H1 (cell line): ENCODE results near the gene FAM25C. TPM values are rescaled to one million over a fixed set of nuclear protein-coding genes. Genes with fewer than 3 reads are reported as not detected.
"Not testable (repeated sequence)": the region's sequence is repeated elsewhere in the genome, so short reads cannot be mapped to it uniquely, and the experiment has no call there.

Source experiments
- CTCF ChIA-PET: fragments of 300-600 bp; sonication (Branson Sonifier 250); formaldehyde crosslinking; loops from one replicate; lab custom pipeline; 2021; ENCODE audit not compliant: partially characterized antibody; lab: Charles Lee
- POLR2A ChIA-PET: fragments of 300-600 bp; sonication (Branson Sonifier 250); formaldehyde crosslinking; loops from one replicate; lab custom pipeline; 2021; ENCODE audit warnings: inconsistent platforms; ENCODE audit not compliant: partially characterized antibody; lab: Charles Lee
- DNase-seq, 2 experiments: peaks; one replicate each; pipeline versions ENCODE4 v3.0.0 to v3.0.0-alpha.2; 2010 to 2022; ENCODE audit warnings: low spot score in 2 of 2, low read depth in 1 of 2, mixed read lengths in 1 of 2
- FAIRE-seq: peaks from 2 replicates; lab custom pipeline; 2011; peaks lifted over from hg19 to GRCh38; lab: Jason Lieb, UNC
- H2AFZ ChIP-seq: 2 replicates; pipeline ENCODE4 v1.8.1; 2012; ENCODE audit warnings: low read length, inconsistent platforms
- H2AK5ac ChIP-seq: 2 replicates; pipeline ENCODE4 v1.6.1; 2013; ENCODE audit warnings: low read depth, low read length
- H2BK120ac ChIP-seq: replicated peaks from 2 replicates; pipeline ENCODE3; 2013; ENCODE audit warnings: low read depth, low read length, inconsistent platforms
- H2BK12ac ChIP-seq: 2 replicates; pipeline ENCODE4 v1.6.1; 2013; ENCODE audit warnings: low read depth, low read length
- H2BK15ac ChIP-seq: 2 replicates; pipeline ENCODE4 v1.6.1; 2013; ENCODE audit warnings: low read length
- H2BK20ac ChIP-seq: 2 replicates; pipeline ENCODE4 v1.6.1; 2013; ENCODE audit warnings: low read length
- H2BK5ac ChIP-seq: 2 replicates; pipeline ENCODE4 v1.6.1; 2013; ENCODE audit warnings: low read depth, low read length
- H3K14ac ChIP-seq: 2 replicates; pipeline ENCODE4 v1.6.1; 2013; ENCODE audit warnings: inconsistent platforms; ENCODE audit not compliant: insufficient read length
- H3K18ac ChIP-seq: 2 replicates; pipeline ENCODE4 v1.6.1; 2013; ENCODE audit warnings: low read length; ENCODE audit errors: extremely low read depth
- H3K23ac ChIP-seq: 2 replicates; pipeline ENCODE4 v1.6.1; 2013; ENCODE audit warnings: inconsistent platforms; ENCODE audit not compliant: insufficient read length
- H3K23me2 ChIP-seq: 2 replicates; pipeline ENCODE4 v1.6.1; 2013; ENCODE audit warnings: low read depth, low read length
- H3K27ac ChIP-seq: 2 replicates; pipeline ENCODE4 v1.6.1; 2011; ENCODE audit warnings: low read depth, low read length, inconsistent platforms
- H3K27me3 ChIP-seq, 4 experiments: replicated peaks in 1 of 4; 1 replicate in 1 of 4; 2 replicates in 3 of 4; pipeline versions ENCODE4 v1.6.1 to v1.8.1; 2011 to 2013; ENCODE audit warnings: low read length in 3 of 4, mild to moderate bottlenecking in 3 of 4, inconsistent platforms in 2 of 4, mixed read lengths in 2 of 4, moderate library complexity in 1 of 4; ENCODE audit not compliant: control insufficient read depth in 3 of 4, insufficient read depth in 3 of 4; ENCODE audit errors: extremely low read depth in 1 of 4
- H3K36me3 ChIP-seq, 4 experiments: 2 replicates each; pipeline versions ENCODE4 v1.6.1 to v1.8.1; 2011 to 2013; ENCODE audit warnings: mild to moderate bottlenecking in 4 of 4, low read length in 3 of 4, moderate library complexity in 2 of 4, control low read depth in 1 of 4, inconsistent platforms in 1 of 4; ENCODE audit not compliant: insufficient read depth in 4 of 4, control insufficient read depth in 2 of 4
- H3K4ac ChIP-seq: replicated peaks from 2 replicates; pipeline ENCODE3; 2013; ENCODE audit warnings: low read length, low read depth, mixed read lengths, inconsistent platforms; ENCODE audit not compliant: insufficient read length
- H3K4me1 ChIP-seq, 4 experiments: replicated peaks in 1 of 4; 1 replicate in 1 of 4; 2 replicates in 3 of 4; pipeline versions ENCODE4 v1.6.1 to v1.8.1; 2011 to 2013; ENCODE audit warnings: low read length in 3 of 4, inconsistent platforms in 2 of 4, mixed read lengths in 1 of 4; ENCODE audit not compliant: insufficient read depth in 4 of 4, control insufficient read depth in 3 of 4
- H3K4me2 ChIP-seq, 2 experiments: 2 replicates each; pipeline versions ENCODE4 v1.6.1 to v1.8.1; 2011 to 2013; ENCODE audit warnings: low read depth in 2 of 2, low read length in 2 of 2, control low read depth in 1 of 2, inconsistent platforms in 1 of 2, mild to moderate bottlenecking in 1 of 2; ENCODE audit not compliant: insufficient read depth in 1 of 2
- H3K4me3 ChIP-seq, 4 experiments: fragments of 200-600, 300-600 bp in 1 of 4; sonication (generic), shearing (Covaris generic), sonication (Bioruptor Twin) in 1 of 4; 2 replicates each; pipeline versions ENCODE4 v1.5.1 to v1.8.1; 2011 to 2016; ENCODE audit warnings: low read length in 4 of 4, low read depth in 3 of 4, control low read depth in 2 of 4, inconsistent platforms in 2 of 4, mild to moderate bottlenecking in 2 of 4, mixed read lengths in 1 of 4, moderate library complexity in 1 of 4; ENCODE audit not compliant: insufficient read depth in 2 of 4; ENCODE audit errors: extremely low read depth in 1 of 4
- H3K56ac ChIP-seq: replicated peaks from 2 replicates; pipeline ENCODE3; 2013; ENCODE audit warnings: low read depth, mild to moderate bottlenecking, mixed read lengths, low read length, inconsistent platforms; ENCODE audit not compliant: insufficient read length
- H3K79me1 ChIP-seq: 2 replicates; pipeline ENCODE4 v1.6.1; 2013; ENCODE audit warnings: low read depth, low read length, control low read depth
- H3K79me2 ChIP-seq, 2 experiments: 2 replicates each; pipeline versions ENCODE4 v1.6.1 to v1.8.1; 2012 to 2013; ENCODE audit warnings: low read length in 2 of 2, mild to moderate bottlenecking in 2 of 2, inconsistent platforms in 1 of 2; ENCODE audit not compliant: insufficient read depth in 2 of 2, control insufficient read depth in 1 of 2
- H3K9ac ChIP-seq, 4 experiments: replicated peaks in 1 of 4; 1 replicate in 1 of 4; 2 replicates in 3 of 4; pipeline versions ENCODE4 v1.6.1 to v1.8.1; 2011 to 2013; ENCODE audit warnings: low read depth in 3 of 4, low read length in 3 of 4, control low read depth in 2 of 4, mild to moderate bottlenecking in 2 of 4, moderate library complexity in 2 of 4, inconsistent platforms in 1 of 4; ENCODE audit errors: extremely low read depth in 1 of 4
- H3K9me3 ChIP-seq, 2 experiments: 2 replicates each; pipeline versions ENCODE4 v1.6.1 to v1.8.1; 2012 to 2013; ENCODE audit warnings: mild to moderate bottlenecking in 2 of 2, moderate library complexity in 2 of 2, control low read depth in 1 of 2, inconsistent platforms in 1 of 2, low read depth in 1 of 2, low read length in 1 of 2, mixed read lengths in 1 of 2; ENCODE audit not compliant: insufficient read depth in 2 of 2
- H4K20me1 ChIP-seq, 2 experiments: replicated peaks in 1 of 2; 2 replicates each; pipeline versions ENCODE3 to v1.8.1; 2011 to 2013; ENCODE audit warnings: inconsistent platforms in 2 of 2, low read length in 2 of 2, mild to moderate bottlenecking in 1 of 2; ENCODE audit not compliant: insufficient read depth in 2 of 2, control insufficient read depth in 1 of 2
- H4K5ac ChIP-seq: 2 replicates; pipeline ENCODE4 v1.6.1; 2013; ENCODE audit warnings: low read length, low read depth, mixed read lengths, inconsistent platforms; ENCODE audit not compliant: insufficient read length
- H4K8ac ChIP-seq: 2 replicates; pipeline ENCODE4 v1.8.0; 2013; ENCODE audit warnings: mild to moderate bottlenecking, moderate library complexity, low read length, inconsistent platforms; ENCODE audit not compliant: insufficient read depth; ENCODE audit errors: extremely low read depth
- H4K91ac ChIP-seq: replicated peaks from 2 replicates; pipeline ENCODE3; 2013; ENCODE audit warnings: low read length, mixed read lengths, inconsistent platforms; ENCODE audit not compliant: insufficient read length
- WGBS, 2 experiments: shearing (Covaris generic) in 1 of 2; methylation state at CpG; one replicate each; pipeline versions ENCODE4 v1.1.6 to v1.1.7; 2013 to 2015; ENCODE audit warnings: low lambda C conversion rate in 2 of 2, mixed read lengths in 2 of 2, inconsistent platforms in 1 of 2, low coverage in 1 of 2, missing lambda C conversion rate in 1 of 2; ENCODE audit not compliant: insufficient replicate concordance in 2 of 2, insufficient coverage in 1 of 2, insufficient read length in 1 of 2; ENCODE audit errors: extremely low coverage in 1 of 2, missing lambda C conversion rate in 1 of 2; 5-methylcytosine and 5-hydroxymethylcytosine counted together
- polyA plus RNA-seq, 7 experiments: library from polyadenylated mRNA; depleted of rRNA in 3 of 7; stranded (reverse) in 5 of 7; unstranded in 2 of 7; fragments of >200 nt in 5 of 7; fragments of 200-250 nt in 2 of 7; gene quantifications; 1 replicate in 5 of 7; 2 replicates in 1 of 7; 4 replicates in 1 of 7; pipeline versions ENCODE4 v1.2.1 to v1.2.3, GENCODE V29; 2011 to 2013; ENCODE audit warnings: missing spikeins in 2 of 7, mixed read lengths in 2 of 7
- total RNA-seq: library from RNA; stranded (reverse); fragmentation: NEBNext Ultra II Directional; extraction: Animal tissue kit (Norgen Biotek cat#: 25700); gene quantifications from 2 replicates; pipeline ENCODE4 v1.2.1, GENCODE V29; 2021

Gene FAM25C
- total and polyA plus RNA-seq, 2 of the 8 experiments (the other 6 are each of a cell fraction or from before 2014, with no cell fraction given): not detected

DNA sequence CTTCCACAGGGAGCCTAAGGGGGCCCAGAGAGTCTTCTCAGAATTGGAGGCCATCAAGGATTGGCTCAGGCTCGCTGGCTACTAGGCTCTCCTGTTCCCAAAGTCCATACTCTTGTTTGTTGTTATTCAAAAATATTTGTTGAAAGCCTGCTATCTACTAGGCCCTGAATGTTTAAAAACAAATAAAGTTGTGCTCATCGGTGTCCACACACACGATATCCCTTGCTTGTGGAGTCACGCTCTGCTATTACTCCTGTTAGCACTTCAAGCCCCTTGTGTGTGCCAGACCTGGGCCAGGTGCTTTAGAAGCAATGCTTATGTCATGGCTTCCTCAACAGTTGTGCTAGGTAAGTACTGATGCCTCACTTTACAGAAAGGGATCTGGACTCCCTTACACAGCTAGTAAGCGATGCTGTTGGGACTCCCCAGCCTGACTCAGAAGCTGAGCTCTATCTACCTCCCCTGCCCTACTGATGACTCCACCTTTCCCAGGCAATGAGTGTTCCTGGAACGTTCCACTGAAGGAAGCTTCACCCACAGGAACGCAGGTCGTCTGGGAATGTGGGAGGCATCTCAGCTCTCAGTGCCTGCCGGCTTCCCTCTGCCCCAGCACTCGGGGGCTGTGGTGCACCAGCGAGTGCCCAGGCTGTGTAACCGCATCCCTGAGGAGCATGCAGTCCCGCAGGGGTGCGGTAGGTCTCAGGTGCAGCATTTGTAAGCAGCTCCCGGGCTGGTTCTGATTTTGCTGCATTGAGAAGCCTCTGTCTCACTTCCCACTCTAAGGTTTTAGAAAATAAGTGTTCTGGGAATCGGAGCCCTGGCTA is 10.7 kb downstream of the FAM25C start:
- H2BK5ac ChIP-seq, H2BK20ac ChIP-seq, CTCF ChIA-PET, POLR2A ChIA-PET, H4K91ac ChIP-seq, H2BK12ac ChIP-seq, H3K4me1 ChIP-seq, H3K9me3 ChIP-seq, H2BK120ac ChIP-seq, H3K4me3 ChIP-seq, H3K18ac ChIP-seq, H3K23ac ChIP-seq, H3K14ac ChIP-seq, H3K23me2 ChIP-seq, H4K20me1 ChIP-seq, H2BK15ac ChIP-seq, H3K4me2 ChIP-seq, H3K27ac ChIP-seq, H3K56ac ChIP-seq, H3K79me2 ChIP-seq, FAIRE-seq, H3K4ac ChIP-seq, H2AK5ac ChIP-seq, DNase-seq, H3K27me3 ChIP-seq, H4K8ac ChIP-seq, H3K79me1 ChIP-seq, H3K36me3 ChIP-seq, H4K5ac ChIP-seq, H2AFZ ChIP-seq, H3K9ac ChIP-seq: not testable (repeated sequence)
- 85% methylated on average over 10 of the region's 16 CpGs; no CpG with 5 or more reads in 1 of the 2 experiments for WGBS, 2 experiments

DNA sequence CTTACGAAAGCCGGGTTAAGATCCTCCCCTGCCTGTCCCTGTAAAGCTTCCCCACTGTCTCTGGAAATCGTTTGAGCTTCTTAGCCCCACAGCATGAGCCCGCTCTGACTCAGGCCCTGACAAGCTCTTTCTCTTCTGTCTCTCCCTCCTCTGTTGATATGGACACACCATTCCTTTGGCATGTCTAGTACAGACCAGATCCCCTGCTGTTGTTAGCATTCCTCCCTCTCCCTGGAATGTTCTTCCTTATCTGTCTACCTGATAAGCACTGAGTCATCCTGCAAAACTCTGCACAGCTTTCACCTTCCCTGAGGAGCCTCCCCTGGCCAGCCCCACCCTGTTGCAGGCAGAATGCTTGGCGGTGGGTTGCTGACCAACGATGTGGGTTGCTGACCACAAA is 11.6 kb downstream of the FAM25C start:
- H3K36me3 ChIP-seq, H3K23ac ChIP-seq, DNase-seq, H3K4me1 ChIP-seq, H4K91ac ChIP-seq, H3K4me2 ChIP-seq, H3K79me2 ChIP-seq, H4K20me1 ChIP-seq, H3K79me1 ChIP-seq, H2AFZ ChIP-seq, H3K27me3 ChIP-seq, FAIRE-seq, H3K9me3 ChIP-seq, CTCF ChIA-PET, H2BK12ac ChIP-seq, H3K18ac ChIP-seq, H2BK5ac ChIP-seq, H4K5ac ChIP-seq, H2BK120ac ChIP-seq, H2AK5ac ChIP-seq, POLR2A ChIA-PET, H3K4ac ChIP-seq, H3K56ac ChIP-seq, H4K8ac ChIP-seq, H3K4me3 ChIP-seq, H3K27ac ChIP-seq, H2BK20ac ChIP-seq, H3K23me2 ChIP-seq, H3K14ac ChIP-seq, H2BK15ac ChIP-seq, H3K9ac ChIP-seq: not testable (repeated sequence)
- no CpG with 5 or more reads among the region's 6 CpGs for WGBS, 2 experiments
